Tibial nerve (tissue), 4 donors: ENCODE measurements around the gene TRIM52. TPM values are rescaled to one million over a fixed set of nuclear protein-coding genes. Genes with fewer than 3 reads are reported as not detected.
A peak's percentile ranks its signal among the peaks of the same experiment; 100 is the strongest.
"Not testable (repeated sequence)": the region's sequence is repeated elsewhere in the genome, so short reads cannot be mapped to it uniquely, and the experiment has no call there.

Experiments used
- DNase-seq, 2 donors: peaks; one replicate each; pipeline ENCODE4 v3.0.0-alpha.2; 2019; ENCODE audit warnings: low spot score in 2 of 2
- H3K27ac ChIP-seq, 4 donors: fragments of 200-600 bp; sonication (generic) in 3 of 4; one replicate each; pipeline ENCODE4 v1.5.1; 2017 to 2019; ENCODE audit warnings: mild to moderate bottlenecking in 1 of 4
- H3K27me3 ChIP-seq, 2 donors: fragments of 200-600 bp; sonication (generic) in 1 of 2; one replicate each; pipeline versions ENCODE4 v1.5.1 to v1.6.0; 2017 to 2019
- H3K36me3 ChIP-seq, 3 donors: fragments of 200-600 bp; sonication (generic); one replicate each; pipeline ENCODE4 v1.5.1; 2018 to 2019
- H3K4me1 ChIP-seq, 4 donors: fragments of 200-600 bp; sonication (generic) in 3 of 4; one replicate each; pipeline ENCODE4 v1.5.1; 2017 to 2019
- H3K4me3 ChIP-seq, 4 donors: fragments of 200-600 bp; sonication (generic) in 3 of 4; one replicate each; pipeline ENCODE4 v1.5.1; 2017 to 2019; ENCODE audit warnings: mild to moderate bottlenecking in 1 of 4, moderate library complexity in 1 of 4
- H3K9me3 ChIP-seq, 4 donors: fragments of 200-600 bp; sonication (generic) in 3 of 4; one replicate each; pipeline ENCODE4 v1.5.1; 2017 to 2019
- CTCF ChIP-seq, 5 experiments: fragments of 200-600 bp in 3 of 5; fragments of 450-650 bp in 2 of 5; sonication (generic) in 3 of 5; IDR thresholded peaks; one replicate each; pipeline ENCODE4 v1.5.1; 2016 to 2019; ENCODE audit warnings: antibody characterized with exemption in 5 of 5, mild to moderate bottlenecking in 3 of 5, moderate library complexity in 2 of 5
- EP300 ChIP-seq, 2 donors: sonication (generic); formaldehyde crosslinking; IDR thresholded peaks; one replicate each; pipeline ENCODE4 v1.6.1; 2017; ENCODE audit warnings: antibody characterized with exemption in 2 of 2, mild to moderate bottlenecking in 1 of 2
- POLR2A ChIP-seq, 2 donors: fragments of 450-650 bp; IDR thresholded peaks; one replicate each; pipeline ENCODE4 v1.6.1; 2017; ENCODE audit warnings: antibody characterized with exemption in 2 of 2, mild to moderate bottlenecking in 2 of 2, moderate library complexity in 2 of 2
- WGBS, 2 donors: methylation state at CpG; one replicate each; pipeline ENCODE4 v1.1.5; 2018; 5-methylcytosine and 5-hydroxymethylcytosine counted together
- total RNA-seq, 4 donors: library from RNA; depleted of rRNA; stranded (reverse); fragments of >200 nt; gene quantifications; one replicate each; pipeline ENCODE4 v1.1.0, GENCODE V29; 2016

TRIM52 gene
- total RNA-seq, 4 donors from 2014 or later = 12.3 to 20.3 (median 16.4) TPM

DNA sequence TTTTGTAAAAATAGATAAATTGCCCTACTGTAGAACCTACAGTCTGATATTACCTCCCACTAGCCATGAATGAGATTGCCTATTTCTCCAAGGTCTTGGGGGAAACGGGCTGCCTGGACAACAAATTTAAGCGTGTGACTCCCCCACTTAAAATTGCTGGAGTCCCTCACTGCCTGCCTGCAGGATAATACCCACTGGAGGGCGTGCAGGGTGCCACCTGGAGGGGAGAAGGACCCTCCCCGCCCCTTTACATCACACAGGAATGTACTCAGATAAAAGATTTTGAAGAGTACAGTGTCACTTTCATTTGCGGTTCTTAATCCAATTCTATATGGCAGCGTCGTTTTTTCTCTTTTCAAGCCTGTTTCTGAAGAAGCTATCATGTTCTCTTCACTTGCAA, 49.7 kb downstream of the TRIM52 start:
- no peaks in the 10 kb centered on the region for H3K36me3 ChIP-seq
- TF ChIP-seq CTCF (IDR thresholded peaks at IDR 0.05) (no peak), EP300 (IDR thresholded peaks at IDR 0.05) (no peak), POLR2A (IDR thresholded peaks at IDR 0.05) (no peak)
- no peak for DNase-seq
- H3K27ac ChIP-seq = no peak overlapping the region
- no peaks in the 10 kb centered on the region for H3K9me3 ChIP-seq
- WGBS, 2 donors = 56% methylated on average over 7 of the region's 7 CpGs
- H3K27me3 ChIP-seq = no peaks in the 10 kb centered on the region
- H3K4me3 ChIP-seq = no peak overlapping the region
- H3K4me1 ChIP-seq = peaks cover 0 to 7% (median 2%) of the 10 kb centered on the region in 4 donors

GRCh38 chr5:181210698-181211097, 50.2 kb downstream of the TRIM52 start:
- DNase-seq = not testable (repeated sequence)

DNA sequence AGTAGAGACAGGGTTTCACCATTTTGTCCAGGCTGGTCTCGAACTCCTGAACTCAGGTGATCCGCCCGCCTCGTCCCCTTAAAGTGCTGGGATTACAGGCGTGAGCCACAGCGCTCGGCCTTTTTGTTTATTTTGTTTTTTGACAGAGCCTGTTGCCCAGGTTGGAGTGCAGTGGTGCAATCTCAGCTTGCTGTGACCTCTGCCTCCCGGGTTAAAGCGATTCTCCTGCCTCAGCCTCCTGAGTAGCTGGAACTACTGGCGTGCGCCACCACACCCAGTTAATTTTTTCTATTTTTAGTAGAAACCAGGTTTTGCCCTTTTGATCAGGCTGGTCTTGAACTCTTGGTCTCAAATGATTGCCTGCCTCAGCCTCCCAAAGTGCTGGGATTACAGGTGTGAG, 50.8 kb downstream of the TRIM52 start:
- not testable (repeated sequence) for DNase-seq, H3K27me3 ChIP-seq, H3K4me3 ChIP-seq, H3K36me3 ChIP-seq, H3K27ac ChIP-seq, H3K9me3 ChIP-seq
- 82 to 86% methylated on average over 11 of the region's 11 CpGs for WGBS, 2 donors
- H3K4me1 ChIP-seq = peaks cover 0 to 14% (median 10%) of the 10 kb centered on the region in 4 donors

More at GRCh38 chr5:181210698-181211097, 50.2 kb downstream of the TRIM52 start:
- not testable (repeated sequence) for H3K4me1 ChIP-seq, H3K36me3 ChIP-seq, H3K9me3 ChIP-seq, H3K4me3 ChIP-seq, H3K27me3 ChIP-seq, H3K27ac ChIP-seq
- 75% methylated on average over 17 of the region's 17 CpGs for WGBS, 2 donors

DNA sequence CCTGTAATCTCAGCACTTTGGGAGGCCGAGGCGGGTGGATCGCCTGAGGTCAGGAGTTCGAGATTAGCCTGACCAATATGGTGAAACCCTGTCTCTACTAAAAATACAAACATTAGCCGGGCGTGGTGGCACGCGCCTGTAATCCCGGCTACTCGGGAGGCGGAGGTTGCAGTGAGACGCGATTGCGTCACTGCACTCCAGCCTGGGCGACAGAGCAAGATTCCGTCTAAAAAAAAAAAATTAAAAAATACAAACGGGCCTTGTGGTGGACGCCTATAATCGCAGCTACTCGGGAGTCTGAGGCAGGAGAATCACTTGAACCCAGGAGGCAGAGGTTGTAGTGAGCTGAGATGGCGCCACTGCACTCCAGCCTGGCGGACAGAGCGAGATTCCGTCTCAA, 51.9 kb downstream of the TRIM52 start:
- H3K36me3 ChIP-seq, H3K4me3 ChIP-seq, H3K9me3 ChIP-seq, H3K27me3 ChIP-seq, H3K27ac ChIP-seq, DNase-seq: not testable (repeated sequence)
- peaks cover 0 to 24% (median 12%) of the 10 kb centered on the region in 4 donors for H3K4me1 ChIP-seq
- 89 to 90% methylated on average over 24 of the region's 24 CpGs for WGBS, 2 donors

DNA sequence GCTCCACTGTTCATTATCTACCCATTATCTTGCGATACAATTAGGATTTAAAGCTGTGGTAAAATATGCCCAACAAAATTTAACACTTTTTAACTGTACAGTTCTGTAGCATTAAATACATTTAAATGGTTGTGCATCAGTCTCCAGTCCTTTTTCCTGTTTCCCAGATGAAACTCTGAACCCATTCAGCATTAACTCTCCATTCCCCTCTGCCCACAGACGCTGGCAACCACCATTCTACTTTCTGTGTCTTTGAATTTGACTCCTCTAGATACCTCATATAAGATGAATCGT, 53.0 kb downstream of the TRIM52 start:
- TF ChIP-seq CTCF (IDR thresholded peaks at IDR 0.05) (no peak), EP300 (IDR thresholded peaks at IDR 0.05) (no peak), POLR2A (IDR thresholded peaks at IDR 0.05) (no peak)
- DNase-seq = no peak
- WGBS, 2 donors = 36 to 42% methylated on average over 3 of the region's 3 CpGs
- Histone ChIP-seq H3K36me3 (no peaks in the 10 kb centered on the region), H3K4me1 (peaks cover 0 to 35% (median 13%) of the 10 kb centered on the region in 4 donors), H3K9me3 (no peaks in the 10 kb centered on the region), H3K27me3 (no peaks in the 10 kb centered on the region), H3K4me3 (peak overlapping the region in 1 of 4 donors; percentile 83), H3K27ac (peak overlapping the region in 3 of 4 donors; percentile 83 to 92 (median 92))

DNA sequence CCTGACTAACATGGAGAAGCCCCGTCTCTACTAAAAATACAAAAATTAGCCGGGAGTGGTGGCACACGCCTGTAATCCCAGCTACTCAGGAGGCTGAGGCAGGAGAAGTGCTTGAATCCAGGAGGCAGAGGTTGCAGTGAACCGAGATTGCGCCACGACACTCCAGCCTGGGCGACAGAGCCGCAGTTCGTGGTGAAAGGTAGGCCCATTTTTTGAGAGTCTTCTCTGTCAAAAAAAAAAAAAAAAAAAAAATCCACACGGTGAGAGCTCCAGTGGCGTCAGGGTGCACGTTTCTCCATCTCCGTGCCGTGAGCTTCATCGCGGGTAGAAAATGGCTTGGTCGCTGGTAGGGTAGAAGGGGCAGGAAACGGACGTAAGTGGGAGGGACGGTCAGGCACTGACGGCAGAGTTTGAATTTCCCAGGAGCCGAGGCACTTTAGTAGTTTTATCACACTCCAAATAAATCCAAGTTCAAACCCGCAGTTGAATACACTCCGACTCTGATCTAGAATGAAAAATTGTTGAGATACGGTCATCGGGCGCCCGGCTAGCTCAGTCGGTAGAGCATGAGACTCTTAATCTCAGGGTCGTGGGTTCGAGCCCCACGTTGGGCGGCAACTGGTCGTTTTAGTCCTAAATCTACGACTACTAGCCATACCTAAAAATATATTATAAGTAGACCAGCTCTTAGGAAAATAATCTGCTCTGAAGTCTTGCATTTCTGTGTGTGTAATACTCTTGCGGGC, 53.6 kb downstream of the TRIM52 start:
- H3K4me3 ChIP-seq = peak overlapping the region; percentile 59 to 83 (median 68)
- no peaks in the 10 kb centered on the region for H3K36me3 ChIP-seq
- peak overlapping the region; percentile 83 to 92 (median 90) for H3K27ac ChIP-seq
- H3K27me3 ChIP-seq = no peaks in the 10 kb centered on the region
- 1 to 3% methylated on average over 36 of the region's 36 CpGs for WGBS, 2 donors
- no peaks in the 10 kb centered on the region for H3K9me3 ChIP-seq
- peak; percentile 71 to 87 for DNase-seq
- peaks cover 0 to 37% (median 13%) of the 10 kb centered on the region in 4 donors for H3K4me1 ChIP-seq
- TF ChIP-seq EP300 (IDR thresholded peaks at IDR 0.05) (peak in 1 of 2 donors; percentile 43), CTCF (IDR thresholded peaks at IDR 0.05) (peak in 1 of 5 experiments; percentile 8), POLR2A (IDR thresholded peaks at IDR 0.05) (no peak)
